Osteocyte (in vitro differentiated cells): Measurements from ENCODE around the gene JCAD. TPM values are rescaled to one million over a fixed set of nuclear protein-coding genes. Genes with fewer than 3 reads are reported as not detected.
A peak's percentile ranks its signal among the peaks of the same experiment; 100 is the strongest.
"Not testable (repeated sequence)": the region's sequence is repeated elsewhere in the genome, so short reads cannot be mapped to it uniquely, and the experiment has no call there.

ENCODE experiments used
- DNase-seq: peaks from one replicate; pipeline ENCODE4 v3.0.0; 2021; ENCODE audit warnings: mixed read lengths; ENCODE audit not compliant: unreplicated experiment; ENCODE audit errors: extremely low spot score
- H3K27ac Mint-ChIP-seq: one replicate; pipeline ENCODE4 v1.8.0; 2021; ENCODE audit warnings: mild to moderate bottlenecking, mixed read lengths; ENCODE audit not compliant: unreplicated experiment
- H3K27me3 Mint-ChIP-seq: one replicate; pipeline ENCODE4 v1.8.0; 2021; ENCODE audit warnings: mixed read lengths; ENCODE audit not compliant: unreplicated experiment
- H3K36me3 Mint-ChIP-seq: one replicate; pipeline ENCODE4 v1.8.0; 2021; ENCODE audit warnings: mixed read lengths; ENCODE audit not compliant: unreplicated experiment
- H3K4me1 Mint-ChIP-seq: one replicate; pipeline ENCODE4 v1.8.0; 2021; ENCODE audit warnings: mixed read lengths; ENCODE audit not compliant: unreplicated experiment
- H3K4me3 Mint-ChIP-seq: one replicate; pipeline ENCODE4 v1.8.0; 2021; ENCODE audit warnings: mild to moderate bottlenecking, moderate library complexity, mixed read lengths; ENCODE audit not compliant: unreplicated experiment
- H3K9me3 Mint-ChIP-seq: one replicate; pipeline ENCODE4 v1.8.0; 2021; ENCODE audit warnings: mixed read lengths; ENCODE audit not compliant: unreplicated experiment
- total RNA-seq: library from RNA; stranded (reverse); gene quantifications from 2 replicates; pipeline ENCODE4 v1.2.1, GENCODE V29; 2021
- TF ChIP-seq, protein P1 (sequence below): fragments of 200-600 bp; sonication (generic); IDR thresholded peaks from 2 replicates; pipeline ENCODE4 v1.5.0; 2021; ENCODE audit warnings: antibody characterized with exemption, mild to moderate bottlenecking, moderate library complexity

The JCAD gene
- total RNA-seq, 1 donor from 2014 or later = 7.5 TPM

DNA sequence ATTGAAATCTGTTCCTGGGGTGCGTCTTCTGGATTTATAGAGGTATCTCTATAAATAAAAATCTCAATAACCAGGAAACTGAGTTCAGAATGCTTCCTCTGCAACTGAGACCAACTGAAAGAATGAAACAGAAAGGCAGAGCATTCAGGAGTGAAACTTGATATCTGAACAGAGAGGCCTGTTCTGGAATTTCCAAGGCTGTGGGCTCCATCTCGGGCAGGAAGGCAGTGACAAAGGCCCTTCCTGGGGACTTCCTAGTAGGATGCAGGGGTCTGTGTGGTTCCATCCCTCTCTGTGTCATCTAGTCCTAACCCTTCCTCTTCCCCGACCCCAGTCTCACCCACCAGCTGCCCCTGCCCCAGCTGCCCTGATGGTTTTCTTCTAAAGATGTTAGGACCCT, 52.0 kb downstream of the JCAD start:
- peaks cover 4% of the 10 kb centered on the region for H3K9me3 Mint-ChIP-seq
- no peaks in the 10 kb centered on the region for H3K36me3 Mint-ChIP-seq
- no peak overlapping the region for H3K4me3 Mint-ChIP-seq
- TF ChIP-seq, protein P1, sequence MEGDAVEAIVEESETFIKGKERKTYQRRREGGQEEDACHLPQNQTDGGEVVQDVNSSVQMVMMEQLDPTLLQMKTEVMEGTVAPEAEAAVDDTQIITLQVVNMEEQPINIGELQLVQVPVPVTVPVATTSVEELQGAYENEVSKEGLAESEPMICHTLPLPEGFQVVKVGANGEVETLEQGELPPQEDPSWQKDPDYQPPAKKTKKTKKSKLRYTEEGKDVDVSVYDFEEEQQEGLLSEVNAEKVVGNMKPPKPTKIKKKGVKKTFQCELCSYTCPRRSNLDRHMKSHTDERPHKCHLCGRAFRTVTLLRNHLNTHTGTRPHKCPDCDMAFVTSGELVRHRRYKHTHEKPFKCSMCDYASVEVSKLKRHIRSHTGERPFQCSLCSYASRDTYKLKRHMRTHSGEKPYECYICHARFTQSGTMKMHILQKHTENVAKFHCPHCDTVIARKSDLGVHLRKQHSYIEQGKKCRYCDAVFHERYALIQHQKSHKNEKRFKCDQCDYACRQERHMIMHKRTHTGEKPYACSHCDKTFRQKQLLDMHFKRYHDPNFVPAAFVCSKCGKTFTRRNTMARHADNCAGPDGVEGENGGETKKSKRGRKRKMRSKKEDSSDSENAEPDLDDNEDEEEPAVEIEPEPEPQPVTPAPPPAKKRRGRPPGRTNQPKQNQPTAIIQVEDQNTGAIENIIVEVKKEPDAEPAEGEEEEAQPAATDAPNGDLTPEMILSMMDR = no peak
- peaks cover 12% of the 10 kb centered on the region for H3K4me1 Mint-ChIP-seq
- H3K27ac Mint-ChIP-seq = no peak overlapping the region
- H3K27me3 Mint-ChIP-seq = no peaks in the 10 kb centered on the region
- DNase-seq = no peak

DNA sequence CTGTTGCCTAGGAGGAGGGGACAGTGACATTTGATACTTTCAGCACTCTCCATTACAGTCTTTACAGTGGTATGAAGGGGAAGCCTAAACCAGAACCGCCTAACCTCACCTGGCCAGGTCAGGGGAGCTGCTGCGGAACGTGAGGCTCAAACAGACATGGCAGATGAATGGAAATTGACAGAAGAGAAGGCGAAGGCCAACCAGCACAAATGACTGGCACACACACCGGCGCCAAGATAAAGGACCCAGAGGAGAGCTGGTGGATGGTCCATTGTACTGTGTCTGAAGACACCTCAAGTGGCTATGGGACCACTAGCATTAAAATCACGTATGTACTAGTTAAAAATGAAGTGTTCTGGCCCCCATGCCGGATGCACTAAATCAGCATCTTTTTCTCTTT, 53.0 kb downstream of the JCAD start:
- TF ChIP-seq, protein P1 = no peak
- no peaks in the 10 kb centered on the region for H3K27me3 Mint-ChIP-seq
- H3K36me3 Mint-ChIP-seq = no peaks in the 10 kb centered on the region
- H3K4me3 Mint-ChIP-seq = no peak overlapping the region
- DNase-seq = no peak
- H3K4me1 Mint-ChIP-seq = peaks cover 18% of the 10 kb centered on the region
- H3K9me3 Mint-ChIP-seq = peaks cover 4% of the 10 kb centered on the region
- H3K27ac Mint-ChIP-seq = no peak overlapping the region

DNA sequence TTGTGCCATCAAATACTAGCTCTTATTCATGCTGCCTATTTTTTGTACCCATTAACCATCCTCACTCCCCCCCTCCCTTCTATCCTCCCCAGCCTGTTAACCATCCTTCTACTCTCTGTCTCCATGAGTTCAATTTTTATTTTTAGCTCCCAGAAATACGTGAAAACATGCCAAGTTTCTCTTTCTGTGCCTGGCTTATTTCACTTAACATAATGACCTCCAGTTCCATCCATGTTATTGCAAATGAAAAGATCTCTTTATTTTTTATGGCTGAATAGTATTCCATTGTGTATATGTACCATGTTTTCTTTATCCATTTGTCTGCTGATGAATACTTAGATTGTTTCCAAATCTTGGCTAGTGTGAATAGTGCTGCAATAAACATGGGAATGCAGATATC, 54.3 kb downstream of the JCAD start:
- H3K36me3 Mint-ChIP-seq, H3K27ac Mint-ChIP-seq, H3K27me3 Mint-ChIP-seq, DNase-seq, H3K9me3 Mint-ChIP-seq, H3K4me3 Mint-ChIP-seq: not testable (repeated sequence)
- H3K4me1 Mint-ChIP-seq = peaks cover 28% of the 10 kb centered on the region

DNA sequence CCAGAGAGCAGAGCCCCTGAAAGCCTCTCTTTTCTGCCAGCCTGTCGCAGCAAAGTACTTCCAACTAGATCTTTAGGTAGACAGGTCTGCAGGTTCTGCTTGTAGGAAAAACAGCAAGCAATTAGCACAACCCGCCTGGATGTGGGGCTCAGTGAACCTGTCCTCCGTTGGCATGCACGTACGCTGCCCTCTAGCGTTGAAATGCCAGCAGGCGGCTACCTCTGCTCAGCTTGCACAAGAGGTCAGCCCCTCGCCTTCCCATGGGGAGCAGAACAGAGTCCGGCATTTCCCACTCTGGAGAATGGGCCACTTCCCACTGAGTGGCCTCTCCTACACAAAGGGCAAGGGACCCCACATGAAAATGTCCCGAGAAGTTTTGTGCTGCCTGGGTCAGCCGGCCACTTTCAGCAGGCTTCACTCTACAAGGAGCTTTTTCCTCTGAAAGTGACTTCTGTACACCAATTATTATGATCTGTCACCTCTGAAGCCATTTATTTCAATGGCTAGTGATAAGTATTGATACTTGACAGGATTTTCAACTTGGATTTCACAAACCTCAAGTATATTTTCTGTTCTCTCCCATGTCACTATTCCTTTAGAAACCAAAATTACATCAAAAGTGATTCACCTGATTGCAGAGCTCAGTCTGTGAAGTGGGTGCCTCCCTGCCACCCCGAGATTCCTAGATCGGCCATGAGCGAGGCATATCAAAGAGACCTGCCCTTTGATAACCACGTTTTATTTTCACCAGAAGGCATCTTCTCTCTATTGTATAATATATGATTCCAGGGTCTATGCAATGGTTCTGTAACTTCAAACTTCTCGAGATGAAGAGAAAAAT, 56.7 kb downstream of the JCAD start:
- peak; percentile 90 for DNase-seq

DNA sequence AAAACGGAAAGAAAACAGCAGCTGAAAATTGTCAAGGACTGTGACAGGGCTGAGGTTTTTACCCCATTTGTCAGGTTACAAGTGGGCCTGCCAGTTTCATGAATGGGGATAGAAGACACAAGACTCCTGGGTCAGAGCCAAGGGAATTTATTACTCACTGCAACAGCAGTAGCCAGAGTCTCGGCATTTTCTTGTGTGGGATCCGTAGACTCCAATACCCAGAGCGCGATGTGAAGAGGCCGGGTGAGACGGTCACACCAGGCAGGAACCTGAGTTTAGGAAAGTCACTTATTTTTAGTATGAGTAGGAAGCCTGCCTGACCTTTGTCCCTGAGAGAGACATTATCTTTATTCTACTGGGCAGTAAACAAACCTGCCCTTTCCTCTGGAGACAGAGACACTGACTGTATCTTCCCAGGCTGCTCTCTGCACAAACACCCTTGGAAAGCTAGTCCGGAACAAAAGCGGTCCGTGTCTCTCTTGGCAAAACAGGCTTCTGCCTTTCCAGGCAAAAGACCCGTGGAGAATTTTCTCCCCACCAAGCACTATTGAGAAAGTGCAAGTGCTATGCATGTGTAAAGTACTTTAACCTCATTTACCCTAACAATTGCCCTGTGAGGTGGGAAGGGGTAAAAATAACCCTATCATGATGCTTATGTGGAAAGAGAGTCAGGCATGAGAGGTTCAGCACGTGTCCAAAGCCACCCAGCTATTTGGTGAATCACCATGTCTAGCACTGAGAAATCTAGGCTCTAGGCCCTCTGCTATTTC, 58.4 kb downstream of the JCAD start:
- Mint-ChIP-seq H3K4me1 (peaks cover 37% of the 10 kb centered on the region), H3K4me3 (no peak overlapping the region), H3K36me3 (no peaks in the 10 kb centered on the region), H3K27ac (peak overlapping the region; percentile 44), H3K27me3 (no peaks in the 10 kb centered on the region), H3K9me3 (peaks cover 7% of the 10 kb centered on the region)
- DNase-seq = no peak
- TF ChIP-seq, protein P1 = no peak

More for the DNA sequence above, 56.7 kb downstream of the JCAD start:
- Mint-ChIP-seq H3K9me3 (peaks cover 7% of the 10 kb centered on the region), H3K27me3 (no peaks in the 10 kb centered on the region), H3K27ac (no peak overlapping the region), H3K4me3 (no peak overlapping the region), H3K4me1 (peaks cover 33% of the 10 kb centered on the region), H3K36me3 (no peaks in the 10 kb centered on the region)
- TF ChIP-seq, protein P1 = peak; percentile 91
